Erythroblast (primary cell): ENCODE results near the gene STAT3.

ENCODE experiments used
- GATA1 ChIP-seq: IDR thresholded peaks from 2 replicates; pipeline ENCODE4 v1.6.1; 2011; ENCODE audit warnings: low read depth, mild to moderate bottlenecking, control low read depth, low read length, moderate library complexity
- POLR2A ChIP-seq: IDR thresholded peaks from 2 replicates; pipeline ENCODE4 v1.6.1; 2011; ENCODE audit warnings: mild to moderate bottlenecking, low read length

DNA sequence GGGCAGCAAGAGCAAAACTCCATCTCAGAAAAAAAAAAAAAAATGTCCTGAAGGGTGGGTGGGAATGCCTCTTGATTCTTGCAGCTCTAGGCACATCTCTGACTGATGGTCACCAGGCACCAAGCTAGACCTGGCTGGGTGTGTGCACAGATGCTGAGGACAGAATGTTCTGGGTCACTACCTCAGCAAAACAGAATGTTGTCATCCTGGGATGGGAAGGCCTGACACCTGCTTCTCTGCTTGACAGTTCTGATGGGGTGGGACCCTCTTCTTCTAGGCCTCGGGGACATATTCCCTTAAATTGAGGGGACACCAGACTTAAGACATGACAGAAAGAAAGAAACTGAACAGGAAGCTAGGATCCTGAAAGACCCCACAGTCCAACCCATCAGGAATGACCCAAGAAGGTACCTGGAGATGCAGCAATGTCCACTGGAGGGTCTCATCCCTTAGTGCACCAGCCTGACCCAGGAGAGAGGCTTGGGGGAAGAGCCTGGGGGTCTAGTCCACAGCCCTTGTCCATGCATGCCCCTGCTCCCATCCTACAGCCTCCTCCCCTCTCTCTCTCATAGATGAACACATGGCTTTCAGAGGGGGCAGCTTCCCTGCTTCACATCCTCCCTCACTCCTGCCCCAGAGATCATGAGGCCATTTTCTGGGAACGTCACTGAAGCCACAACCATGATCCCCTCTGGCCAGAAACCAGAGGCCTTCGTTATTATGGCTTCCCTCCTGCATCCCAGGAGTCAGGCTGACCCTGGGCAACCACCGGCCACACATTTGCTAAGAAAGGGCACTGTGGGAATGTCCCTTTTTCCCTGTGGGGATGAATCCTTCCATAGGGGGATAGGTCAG is 108.2 kb downstream of the STAT3 start:
- TF ChIP-seq POLR2A: no peak
- TF ChIP-seq GATA1: no peak
